AG09319 (cell line): ENCODE results near the gene RPL39L.

Experiments
- DNase-seq: peaks from one replicate; pipeline ENCODE4 v3.0.0-alpha.2; 2010; ENCODE audit warnings: low read depth; ENCODE audit errors: extremely low read depth
- CTCF ChIP-seq: IDR thresholded peaks from 2 replicates; pipeline ENCODE4 v1.5.1; 2011; ENCODE audit warnings: low read depth, mild to moderate bottlenecking, inconsistent platforms, low read length, moderate library complexity

RPL39L gene

GRCh38 chr3:187122261-187122660 lies 17.0 kb downstream of the RPL39L start:
- DNase-seq, result no peak
- no peak for TF ChIP-seq CTCF

- no peak for DNase-seq
- no peak for TF ChIP-seq CTCF
These were observed 19.0 kb downstream of the RPL39L start for GRCh38 chr3:187120326-187120725.

- DNase-seq, result no peak
- TF ChIP-seq CTCF, result no peak
These were observed 24.8 kb downstream of the RPL39L start for GRCh38 chr3:187114511-187114910.

GRCh38 chr3:187112934-187113793 lies 26.1 kb downstream of the RPL39L start:
- DNase-seq, result peak; percentile 4
- TF ChIP-seq CTCF, result peak; percentile 56

- TF ChIP-seq CTCF, result no peak
These were observed 29.1 kb downstream of the RPL39L start for GRCh38 chr3:187110156-187110555.

GRCh38 chr3:187107989-187108388 lies 31.3 kb downstream of the RPL39L start:
- DNase-seq, result no peak

More at GRCh38 chr3:187110156-187110555, 29.1 kb downstream of the RPL39L start:
- DNase-seq, result no peak

More at GRCh38 chr3:187107989-187108388, 31.3 kb downstream of the RPL39L start:
- TF ChIP-seq CTCF, result no peak
